Spleen (tissue), 11 donors: ENCODE results near the gene WDFY1. TPM values are rescaled to one million over a fixed set of nuclear protein-coding genes. Genes with fewer than 3 reads are reported as not detected.

ENCODE experiments used
- DNase-seq: peaks from one replicate; pipeline ENCODE4 v3.0.0-alpha.2; 2020
- H3K27ac ChIP-seq, 8 donors: fragments of 200-600 bp; sonication (generic) in 7 of 8; 1 replicate in 4 of 8; 2 replicates in 4 of 8; pipeline versions ENCODE4 v1.5.0 to v1.8.0; 2016 to 2021; ENCODE audit warnings: inconsistent platforms in 4 of 8, mild to moderate bottlenecking in 4 of 8, moderate library complexity in 1 of 8
- H3K27me3 ChIP-seq, 7 donors: fragments of 200-600 bp; sonication (generic) in 6 of 7; replicated peaks in 1 of 7; 1 replicate in 4 of 7; 2 replicates in 3 of 7; pipeline versions ENCODE4 v1.5.0 to v1.8.0; 2016 to 2021; ENCODE audit warnings: inconsistent platforms in 3 of 7, mild to moderate bottlenecking in 1 of 7
- H3K36me3 ChIP-seq, 6 donors: fragments of 200-600 bp; sonication (generic) in 5 of 6; 1 replicate in 4 of 6; 2 replicates in 2 of 6; pipeline versions ENCODE4 v1.5.0 to v1.8.0; 2016 to 2021; ENCODE audit warnings: inconsistent platforms in 2 of 6
- H3K4me1 ChIP-seq, 6 donors: fragments of 200-600 bp; sonication (generic) in 5 of 6; 1 replicate in 3 of 6; 2 replicates in 3 of 6; pipeline versions ENCODE4 v1.5.0 to v1.8.0; 2016 to 2021; ENCODE audit warnings: inconsistent platforms in 3 of 6
- H3K4me3 ChIP-seq, 8 donors: fragments of 200-600 bp; sonication (generic) in 7 of 8; 1 replicate in 4 of 8; 2 replicates in 4 of 8; pipeline versions ENCODE4 v1.5.0 to v1.8.0; 2016 to 2021; ENCODE audit warnings: inconsistent platforms in 4 of 8, mild to moderate bottlenecking in 4 of 8, moderate library complexity in 2 of 8
- H3K9me3 ChIP-seq, 8 donors: fragments of 200-600 bp; sonication (generic) in 7 of 8; 1 replicate in 4 of 8; 2 replicates in 4 of 8; pipeline versions ENCODE4 v1.5.0 to v1.8.0; 2016 to 2021; ENCODE audit warnings: inconsistent platforms in 4 of 8
- CTCF ChIP-seq, 11 experiments: fragments of 200-600 bp in 7 of 11; fragments of 450-650 bp in 4 of 11; sonication (generic) in 4 of 11; IDR thresholded peaks in 8 of 11; conservative IDR thresholded peaks in 3 of 11; 1 replicate in 7 of 11; 2 replicates in 4 of 11; pipeline versions ENCODE4 v1.4.0 to v1.8.0; 2016 to 2021; ENCODE audit warnings: antibody characterized with exemption in 11 of 11, inconsistent platforms in 4 of 11, mild to moderate bottlenecking in 1 of 11
- POLR2A ChIP-seq, 3 donors: fragments of 450-650 bp; IDR thresholded peaks; one replicate each; pipeline ENCODE4 v1.5.1; 2017; ENCODE audit warnings: antibody characterized with exemption in 3 of 3, mild to moderate bottlenecking in 1 of 3
- POLR2AphosphoS5 ChIP-seq, 3 donors: sonication (generic); formaldehyde crosslinking; IDR thresholded peaks; one replicate each; pipeline ENCODE4 v1.5.1; 2017; ENCODE audit warnings: antibody characterized with exemption in 3 of 3
- WGBS, 5 donors: extraction: QIAGEN DNeasy Blood & Tissue Kit in 3 of 5; methylation state at CpG; one replicate each; pipeline versions ENCODE4 v1.1.5 to v1.1.7; 2013 to 2018; 5-methylcytosine and 5-hydroxymethylcytosine counted together
- intact Hi-C: fragments of 100-400 bp; cut with DNase I; formaldehyde crosslinking; loops from one replicate; pipeline ENCODE4 v1.15.0; 2023; ENCODE audit warnings: low total_unique reads
- polyA plus RNA-seq, 3 donors: library from polyadenylated mRNA; stranded (reverse); fragments of 200-250 nt; gene quantifications; one replicate each; pipeline ENCODE4 v1.2.1, GENCODE V29; 2013
- total RNA-seq, 7 donors: library from RNA; depleted of rRNA in 3 of 7; stranded (reverse); fragments of >200 nt in 3 of 7; fragmentation: NEBNext Ultra II Directional in 4 of 7; extraction: Animal tissue kit (Norgen Biotek cat#: 25700) in 4 of 7; gene quantifications; one replicate each; pipeline versions ENCODE4 v1.1.0 to v1.2.1, GENCODE V29; 2016 to 2021
- donor health status: healthy with polysubstance abuse.
- donor health status: DM: no; HTN: no; CAD: no; lungs with moderate emphysema.
- donor health status: DM: no; HTN: no; CAD: no.
- donor health status: Bipolar disorder and iron deficiency.
- donor health status: healthy.
- donor health status: DM: no; HTN: no; CAD: no.
- donor health status: DM: yes; HTN: yes; CAD: no.

The WDFY1 gene
- total and polyA plus RNA-seq, 10 donors = 14.3 to 68.5 (median 51.6) TPM

GRCh38 chr2:223859070-223859469 is 86.1 kb downstream of the WDFY1 start:
- H3K27me3 ChIP-seq = no peaks in the 10 kb centered on the region
- intact Hi-C loops = no loop called here
- no peak overlapping the region for H3K4me3 ChIP-seq
- peaks cover 0 to 15% (median 2%) of the 10 kb centered on the region in 6 donors for H3K36me3 ChIP-seq
- DNase-seq = no peak
- TF ChIP-seq CTCF (IDR thresholded peaks at IDR 0.05 in 8 of 11, conservative IDR thresholded peaks at IDR 0.05 in 3 of 11) (no peak), POLR2A (IDR thresholded peaks at IDR 0.05) (no peak)
- no peak overlapping the region for H3K27ac ChIP-seq
- H3K9me3 ChIP-seq = no peaks in the 10 kb centered on the region
- WGBS, 5 donors = 57 to 85% (median 69%) methylated on average over 3 of the region's 3 CpGs
- peaks cover 0 to 20% (median 3%) of the 10 kb centered on the region in 6 donors for H3K4me1 ChIP-seq

GRCh38 chr2:223856584-223856983 is 88.6 kb downstream of the WDFY1 start:
- Histone ChIP-seq H3K36me3 (peaks cover 0 to 40% (median 2%) of the 10 kb centered on the region in 6 donors), H3K27ac (no peak overlapping the region), H3K9me3 (no peaks in the 10 kb centered on the region), H3K27me3 (no peaks in the 10 kb centered on the region), H3K4me3 (no peak overlapping the region), H3K4me1 (peaks cover 0 to 20% (median 3%) of the 10 kb centered on the region in 6 donors)
- no peak for TF ChIP-seq POLR2AphosphoS5 (IDR thresholded peaks at IDR 0.05)
- no peak for TF ChIP-seq POLR2A (IDR thresholded peaks at IDR 0.05)
- TF ChIP-seq CTCF (IDR thresholded peaks at IDR 0.05 in 8 of 11, conservative IDR thresholded peaks at IDR 0.05 in 3 of 11) = no peak
- intact Hi-C loops = no loop called here
- no peak for DNase-seq
- whole genome bisulfite sequencing, 5 donors = 49 to 82% (median 60%) methylated on average over 5 of the region's 5 CpGs

GRCh38 chr2:223856021-223856420 is 89.1 kb downstream of the WDFY1 start:
- Histone ChIP-seq H3K27me3 (no peaks in the 10 kb centered on the region), H3K4me3 (no peak overlapping the region), H3K36me3 (peaks cover 0 to 45% (median 2%) of the 10 kb centered on the region in 6 donors), H3K9me3 (no peaks in the 10 kb centered on the region), H3K4me1 (peaks cover 0 to 20% (median 3%) of the 10 kb centered on the region in 6 donors), H3K27ac (no peak overlapping the region)
- no peak for DNase-seq
- intact Hi-C loops = no loop called here
- TF ChIP-seq POLR2AphosphoS5 (IDR thresholded peaks at IDR 0.05) (no peak), POLR2A (IDR thresholded peaks at IDR 0.05) (no peak), CTCF (IDR thresholded peaks at IDR 0.05 in 8 of 11, conservative IDR thresholded peaks at IDR 0.05 in 3 of 11) (no peak)
- 42 to 77% (median 51%) methylated on average over 2 of the region's 2 CpGs for WGBS, 5 donors

- H3K9me3 ChIP-seq = no peaks in the 10 kb centered on the region
- H3K4me1 ChIP-seq = peaks cover 0 to 20% (median 3%) of the 10 kb centered on the region in 6 donors
- peaks cover 0 to 51% (median 2%) of the 10 kb centered on the region in 6 donors for H3K36me3 ChIP-seq
- H3K4me3 ChIP-seq = no peak overlapping the region
- H3K27ac ChIP-seq = peak overlapping the region in 1 of 8 donors; percentile 30
- no peak for TF ChIP-seq POLR2AphosphoS5 (IDR thresholded peaks at IDR 0.05)
- TF ChIP-seq CTCF (IDR thresholded peaks at IDR 0.05 in 8 of 11, conservative IDR thresholded peaks at IDR 0.05 in 3 of 11) = no peak
- TF ChIP-seq POLR2A (IDR thresholded peaks at IDR 0.05) = no peak
- no peak for DNase-seq
- intact Hi-C loops = no loop called here
- 88 to 97% (median 94%) methylated on average over 5 of the region's 5 CpGs for WGBS, 5 donors
- H3K27me3 ChIP-seq = no peaks in the 10 kb centered on the region
Observed at GRCh38 chr2:223855426-223855825, 89.7 kb downstream of the WDFY1 start.
